Measurements from ENCODE around the gene ASCL1. TPM values are rescaled to one million over a fixed set of nuclear protein-coding genes. Genes with fewer than 3 reads are reported as not detected.

Gene ASCL1
- total RNA-seq, 1 donor from 2014 or later = 0.21 TPM

DNA sequence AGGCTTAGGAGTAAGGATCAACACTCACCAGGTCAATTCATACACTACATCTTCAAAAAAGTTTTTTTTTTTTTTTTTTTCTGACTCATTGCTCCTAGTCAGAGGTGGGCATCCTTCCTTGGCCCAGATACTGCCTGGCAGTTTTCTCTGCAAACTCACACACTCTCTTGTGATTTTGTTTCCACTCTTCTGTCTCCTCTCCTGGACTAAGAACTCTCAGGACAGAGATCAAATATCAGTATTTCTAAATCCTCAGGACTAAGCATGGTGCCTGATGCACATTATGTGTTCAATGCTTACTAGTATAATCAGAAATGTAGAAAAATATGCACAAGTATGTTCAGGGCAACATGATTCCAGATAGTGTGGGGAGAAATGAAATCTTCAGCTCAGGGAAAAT lies 30.3 kb upstream of the ASCL1 start:
- Histone ChIP-seq H4K20me1 (ENCODE audit: low read depth) (no peaks in the 10 kb centered on the region), H2AFZ (replicated peaks) (no peak overlapping the region), H3K27ac (no peak overlapping the region), H3K4me1 (no peaks in the 10 kb centered on the region), H3K9ac (no peak overlapping the region), H3K36me3 (no peaks in the 10 kb centered on the region), H3K4me3 (no peak overlapping the region), H3K79me2 (ENCODE audit: low read depth) (no peaks in the 10 kb centered on the region), H3F3A (ENCODE audit: low read depth) (no peaks in the 10 kb centered on the region), H3K27me3 (peaks cover 2% of the 10 kb centered on the region), H3K9me3 (ENCODE audit: low read depth) (no peaks in the 10 kb centered on the region), H3K4me2 (no peak overlapping the region)
- H3K27me3 Mint-ChIP-seq (ENCODE audit: insufficient read depth, low read depth) = peaks cover 5% of the 10 kb centered on the region
- no peak overlapping the region for H3K4me3 Mint-ChIP-seq
- no peaks in the 10 kb centered on the region for H3K36me3 Mint-ChIP-seq
- H3K27ac Mint-ChIP-seq = peak overlapping the region; percentile 57
- no peaks in the 10 kb centered on the region for H3K4me1 Mint-ChIP-seq
- no peak for DNase-seq (ENCODE audit: low spot score)
- no peaks in the 10 kb centered on the region for H3K9me3 Mint-ChIP-seq
- TF ChIP-seq EZH2 (IDR thresholded peaks at IDR 0.05) (no peak), EZH2phosphoT487 (IDR thresholded peaks at IDR 0.05) (no peak)
- TF ChIP-seq, protein P1, sequence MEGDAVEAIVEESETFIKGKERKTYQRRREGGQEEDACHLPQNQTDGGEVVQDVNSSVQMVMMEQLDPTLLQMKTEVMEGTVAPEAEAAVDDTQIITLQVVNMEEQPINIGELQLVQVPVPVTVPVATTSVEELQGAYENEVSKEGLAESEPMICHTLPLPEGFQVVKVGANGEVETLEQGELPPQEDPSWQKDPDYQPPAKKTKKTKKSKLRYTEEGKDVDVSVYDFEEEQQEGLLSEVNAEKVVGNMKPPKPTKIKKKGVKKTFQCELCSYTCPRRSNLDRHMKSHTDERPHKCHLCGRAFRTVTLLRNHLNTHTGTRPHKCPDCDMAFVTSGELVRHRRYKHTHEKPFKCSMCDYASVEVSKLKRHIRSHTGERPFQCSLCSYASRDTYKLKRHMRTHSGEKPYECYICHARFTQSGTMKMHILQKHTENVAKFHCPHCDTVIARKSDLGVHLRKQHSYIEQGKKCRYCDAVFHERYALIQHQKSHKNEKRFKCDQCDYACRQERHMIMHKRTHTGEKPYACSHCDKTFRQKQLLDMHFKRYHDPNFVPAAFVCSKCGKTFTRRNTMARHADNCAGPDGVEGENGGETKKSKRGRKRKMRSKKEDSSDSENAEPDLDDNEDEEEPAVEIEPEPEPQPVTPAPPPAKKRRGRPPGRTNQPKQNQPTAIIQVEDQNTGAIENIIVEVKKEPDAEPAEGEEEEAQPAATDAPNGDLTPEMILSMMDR (IDR thresholded peaks at IDR 0.05) = no peak

- H3F3A ChIP-seq (ENCODE audit: low read depth) = no peaks in the 10 kb centered on the region
- H3K36me3 ChIP-seq = no peaks in the 10 kb centered on the region
- Mint-ChIP-seq H3K27ac (no peak overlapping the region), H3K4me1 (no peaks in the 10 kb centered on the region), H3K36me3 (no peaks in the 10 kb centered on the region), H3K27me3 (ENCODE audit: insufficient read depth, low read depth) (peaks cover 7% of the 10 kb centered on the region), H3K4me3 (no peak overlapping the region), H3K9me3 (peaks cover 3% of the 10 kb centered on the region)
- H3K27me3 ChIP-seq = no peaks in the 10 kb centered on the region
- H3K79me2 ChIP-seq (ENCODE audit: low read depth) = no peaks in the 10 kb centered on the region
- no peak overlapping the region for H3K9ac ChIP-seq
- TF ChIP-seq EZH2 (IDR thresholded peaks at IDR 0.05) (no peak), EZH2phosphoT487 (IDR thresholded peaks at IDR 0.05) (no peak)
- TF ChIP-seq, protein P1 (IDR thresholded peaks at IDR 0.05) = no peak
- H2AFZ ChIP-seq (replicated peaks) = no peak overlapping the region
- no peak overlapping the region for H3K27ac ChIP-seq
- H3K9me3 ChIP-seq (ENCODE audit: low read depth) = no peaks in the 10 kb centered on the region
- no peaks in the 10 kb centered on the region for H4K20me1 ChIP-seq (ENCODE audit: low read depth)
- H3K4me1 ChIP-seq = no peaks in the 10 kb centered on the region
- H3K4me2 ChIP-seq = no peak overlapping the region
- DNase-seq (ENCODE audit: low spot score) = no peak
- H3K4me3 ChIP-seq = no peak overlapping the region
Measured at GRCh38 chr12:102933168-102933567, 24.3 kb upstream of the ASCL1 start.

DNA sequence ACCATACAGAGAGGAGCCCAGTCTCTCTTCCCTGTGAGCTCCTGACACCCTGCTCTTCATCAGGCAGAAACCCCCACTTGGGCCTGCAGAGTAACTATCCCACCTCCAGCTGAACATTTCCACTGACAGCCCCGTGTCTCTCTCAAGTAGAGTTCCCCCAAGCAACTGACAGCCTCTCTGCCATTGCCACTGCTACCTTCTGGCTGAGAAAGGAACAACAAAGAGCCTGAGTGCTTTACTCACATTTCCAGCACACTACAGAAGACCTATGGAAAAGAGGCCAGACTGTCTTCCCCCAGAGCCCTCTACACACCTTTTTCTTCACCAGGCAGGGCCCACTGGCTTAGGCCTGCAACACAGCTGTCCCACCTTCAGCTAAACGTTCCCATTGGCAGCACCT lies 18.4 kb upstream of the ASCL1 start:
- Histone ChIP-seq H3K9me3 (ENCODE audit: low read depth) (no peaks in the 10 kb centered on the region), H4K20me1 (ENCODE audit: low read depth) (no peaks in the 10 kb centered on the region), H3K27ac (no peak overlapping the region), H3K79me2 (ENCODE audit: low read depth) (no peaks in the 10 kb centered on the region), H3K4me3 (no peak overlapping the region), H3K27me3 (peaks cover 2% of the 10 kb centered on the region), H3K9ac (no peak overlapping the region), H3K4me1 (no peaks in the 10 kb centered on the region), H2AFZ (replicated peaks) (no peak overlapping the region), H3K4me2 (no peak overlapping the region), H3F3A (ENCODE audit: low read depth) (no peaks in the 10 kb centered on the region), H3K36me3 (no peaks in the 10 kb centered on the region)
- Mint-ChIP-seq H3K4me3 (peak overlapping the region; percentile 31), H3K9me3 (peaks cover 22% of the 10 kb centered on the region), H3K27ac (no peak overlapping the region), H3K36me3 (no peaks in the 10 kb centered on the region), H3K4me1 (no peaks in the 10 kb centered on the region), H3K27me3 (ENCODE audit: insufficient read depth, low read depth) (peaks cover 7% of the 10 kb centered on the region)
- no peak for TF ChIP-seq EZH2 (IDR thresholded peaks at IDR 0.05)
- TF ChIP-seq, protein P1 (IDR thresholded peaks at IDR 0.05) = no peak
- TF ChIP-seq EZH2phosphoT487 (IDR thresholded peaks at IDR 0.05) = no peak
- no peak for DNase-seq (ENCODE audit: low spot score)

Data from neural progenitor cell (in vitro differentiated cells).